GM19324 (cell line): ENCODE measurements around the gene KMT5B.

ENCODE experiments used
- ATAC-seq: cut with Tn5 transposase; IDR thresholded peaks from one replicate; pipeline ENCODE4 v1.9.1; 2021; ENCODE audit warnings: mild to moderate bottlenecking, moderate library complexity; ENCODE audit not compliant: unreplicated experiment, low FRiP score

The KMT5B gene

DNA sequence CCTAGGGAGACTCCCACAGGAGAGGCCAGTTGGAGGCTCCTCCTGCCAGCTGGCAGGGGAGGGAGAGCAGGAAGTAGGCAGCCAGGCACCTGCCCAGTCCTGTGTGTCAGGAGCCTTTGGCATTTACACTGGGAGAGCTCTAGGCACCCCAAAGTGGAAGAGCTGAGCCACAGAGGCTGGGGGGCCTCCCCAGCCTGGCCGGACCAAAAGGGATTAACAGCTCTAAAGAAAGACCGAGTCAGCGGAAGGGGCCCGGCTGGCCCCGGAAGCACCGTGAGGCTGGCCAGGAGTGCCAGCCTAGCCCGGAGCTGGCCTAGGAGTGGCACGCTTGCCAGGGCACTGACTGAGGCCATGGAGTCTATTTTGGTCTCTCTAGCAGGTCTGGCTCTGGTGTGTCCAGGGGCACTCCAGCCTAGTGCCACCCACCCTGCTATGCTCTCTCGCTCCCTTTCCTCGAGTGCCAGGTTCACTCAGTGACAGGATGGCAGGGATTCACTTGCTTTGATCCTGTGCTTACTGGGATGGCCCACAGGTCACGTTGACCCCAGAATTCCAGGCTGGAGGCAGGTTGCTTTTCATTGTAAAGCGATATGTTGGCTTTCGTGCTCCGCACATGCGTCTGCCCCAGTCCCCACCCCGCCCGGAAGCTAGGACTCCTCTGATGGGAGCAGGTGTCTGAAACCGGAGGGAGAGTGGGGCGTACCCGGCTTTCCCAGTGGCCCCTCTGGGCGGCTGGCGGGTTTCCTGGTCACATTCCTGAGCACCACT lies 3.3 kb upstream of the KMT5B start:
- ATAC-seq, result no peak

DNA sequence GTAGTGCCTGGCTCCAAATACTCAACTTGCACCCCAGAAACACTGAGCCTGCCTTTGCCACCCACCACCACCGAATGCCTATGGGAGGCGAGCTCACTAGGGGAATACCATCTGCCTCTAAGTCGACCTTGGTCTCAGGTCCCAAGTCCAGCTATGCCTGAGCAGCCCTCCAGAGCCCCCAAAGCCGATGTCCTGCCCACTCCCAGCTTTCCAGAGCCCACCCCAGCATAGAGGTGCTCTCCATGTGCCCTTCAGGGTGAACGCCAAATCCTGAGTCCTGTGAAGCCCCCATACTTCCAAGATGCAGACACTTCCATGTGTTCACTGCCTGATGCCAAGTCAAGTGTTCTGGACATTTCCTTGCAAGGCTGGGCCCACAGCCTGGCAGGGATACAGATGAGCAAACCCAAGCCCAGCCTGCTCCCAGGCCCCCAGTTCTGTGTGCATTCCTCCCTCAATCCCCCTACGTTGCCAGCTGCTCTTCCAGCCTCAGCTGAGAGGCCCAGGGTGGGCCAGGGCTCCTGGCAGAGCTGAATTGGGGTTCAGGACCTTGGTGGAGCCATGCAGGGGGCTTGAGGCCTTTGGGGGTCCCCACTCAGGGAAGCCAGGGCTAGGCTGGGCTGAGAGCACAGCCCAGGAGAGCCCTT lies 2.6 kb upstream of the KMT5B start:
- ATAC-seq, result no peak

DNA sequence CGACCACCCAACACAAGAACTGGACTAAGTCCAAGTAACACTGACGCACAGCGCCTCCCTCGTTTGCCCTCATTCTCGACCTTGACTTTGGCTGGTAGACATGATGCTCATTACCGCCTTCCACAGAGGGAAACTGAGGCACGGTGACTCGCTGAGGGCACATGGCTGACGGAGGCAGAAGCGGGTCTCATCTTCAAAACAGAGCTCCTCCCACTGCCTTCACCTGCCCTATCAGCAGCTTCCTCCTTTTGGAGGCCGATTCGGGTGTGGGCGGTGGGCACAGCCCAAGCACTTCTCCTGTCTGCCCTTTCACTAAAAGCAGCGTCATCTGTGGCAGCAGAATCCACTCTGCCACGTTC lies 2.0 kb upstream of the KMT5B start:
- ATAC-seq, result no peak

DNA sequence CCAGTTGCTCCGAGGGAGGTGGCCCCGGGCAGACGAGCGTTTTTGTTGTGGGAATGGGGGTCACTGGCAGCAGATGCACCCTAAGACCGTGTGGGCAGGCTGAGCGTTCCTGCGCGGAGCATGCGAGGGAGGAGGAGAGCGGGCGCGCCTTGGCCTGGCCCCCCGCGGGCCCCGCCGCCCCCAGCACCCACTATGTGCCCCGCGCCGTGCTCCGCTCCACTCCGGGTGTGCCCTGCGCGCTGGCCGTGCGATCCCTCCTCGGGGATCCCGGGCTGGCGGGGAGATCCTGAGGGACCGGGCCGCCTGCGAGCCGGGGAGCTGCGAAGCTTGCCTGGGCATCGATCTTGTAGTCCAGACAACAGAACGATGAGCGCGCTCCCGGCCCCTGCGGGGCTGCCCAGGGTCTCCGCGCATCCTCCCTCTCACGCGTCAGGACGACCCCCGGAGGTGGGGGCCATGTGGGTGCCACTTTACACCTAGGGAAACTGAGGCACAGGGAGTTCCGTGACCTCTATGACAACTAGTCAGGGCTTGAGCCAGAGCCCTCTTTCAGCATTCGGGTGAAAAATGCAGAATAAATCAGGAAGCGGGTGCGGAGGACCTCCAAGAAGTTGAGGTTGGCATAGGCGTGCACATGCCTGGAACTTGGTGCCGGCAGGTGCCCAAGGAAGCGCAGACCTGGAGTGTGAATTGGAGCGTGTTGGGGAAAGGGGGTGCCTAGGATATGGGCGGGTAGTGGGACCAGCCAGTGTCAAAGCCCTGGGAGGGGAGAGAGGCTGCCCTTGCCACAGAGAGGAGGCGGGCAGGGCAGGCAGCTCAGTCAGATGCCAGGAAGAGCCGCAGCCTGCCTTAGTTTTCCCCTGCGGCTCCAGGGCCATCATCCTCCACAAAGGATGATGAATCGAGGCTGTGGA lies 1.3 kb upstream of the KMT5B start:
- ATAC-seq, result no peak

DNA sequence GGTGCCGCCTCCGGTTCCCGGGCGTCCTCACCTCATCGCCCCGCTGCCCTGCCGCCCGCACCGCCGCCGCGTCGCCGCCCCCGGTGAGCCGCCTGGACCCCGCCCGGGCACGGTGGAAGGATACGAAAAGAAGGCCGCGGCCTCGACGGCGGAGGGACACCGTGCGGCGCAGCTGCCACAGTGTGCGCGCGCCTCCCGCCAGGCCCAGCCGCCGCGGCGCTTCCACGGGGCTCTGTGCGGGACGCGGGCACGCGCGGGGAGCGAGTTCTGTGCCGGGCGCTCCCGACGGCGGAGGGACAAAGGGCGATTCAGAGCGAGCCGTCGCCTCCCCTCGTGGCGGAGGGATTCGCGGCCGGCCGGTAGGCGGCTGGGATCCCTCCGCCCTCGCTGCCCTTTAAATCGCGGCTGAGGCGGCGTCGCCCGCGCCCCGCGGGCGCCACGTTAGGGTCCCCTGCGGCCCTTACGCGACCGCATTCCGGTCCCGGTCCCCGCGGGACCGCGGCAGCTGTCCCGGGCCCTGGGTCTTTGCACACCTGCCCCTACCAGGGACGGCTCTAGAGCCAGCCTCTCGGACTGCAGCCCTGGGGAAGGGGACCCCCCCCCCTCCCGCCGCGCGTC lies 568 bp upstream of the KMT5B start:
- ATAC-seq, result peak; percentile 56

DNA sequence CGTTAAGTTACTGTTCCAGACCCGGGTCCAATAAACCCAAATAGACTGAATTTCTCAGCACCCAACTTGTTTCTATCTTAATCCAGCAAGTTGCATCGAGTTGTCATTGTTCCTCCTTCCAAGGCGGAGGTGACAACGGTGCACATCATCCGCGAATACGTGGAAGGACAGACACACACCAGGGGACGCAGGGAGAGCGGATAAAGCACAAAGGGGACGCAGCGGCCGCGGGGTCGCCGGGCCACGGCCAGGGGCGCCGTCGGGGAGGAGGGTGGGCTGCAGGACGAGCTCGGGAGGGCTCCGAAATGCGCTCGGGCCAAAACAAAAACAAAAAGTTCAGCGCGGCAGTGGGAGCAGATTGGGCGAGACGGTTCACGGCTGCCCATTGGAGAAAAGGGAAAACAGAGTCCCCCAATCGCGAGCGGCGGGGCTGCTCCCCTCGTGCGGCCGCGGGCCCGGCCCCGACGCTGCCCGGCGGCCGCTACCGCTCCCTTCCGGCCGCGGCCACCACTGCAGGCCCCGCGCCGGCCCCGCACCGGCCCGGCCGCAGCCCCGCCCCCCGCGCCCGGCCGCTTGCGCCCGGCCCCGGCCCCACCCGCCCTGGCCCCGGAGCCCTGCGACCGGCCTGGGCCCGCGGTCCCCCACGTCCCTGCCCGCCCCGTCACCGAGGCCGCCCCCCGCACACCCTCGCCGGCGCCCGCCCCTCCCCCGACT lies 518 bp downstream of the KMT5B start:
- ATAC-seq, result peak; percentile 50

DNA sequence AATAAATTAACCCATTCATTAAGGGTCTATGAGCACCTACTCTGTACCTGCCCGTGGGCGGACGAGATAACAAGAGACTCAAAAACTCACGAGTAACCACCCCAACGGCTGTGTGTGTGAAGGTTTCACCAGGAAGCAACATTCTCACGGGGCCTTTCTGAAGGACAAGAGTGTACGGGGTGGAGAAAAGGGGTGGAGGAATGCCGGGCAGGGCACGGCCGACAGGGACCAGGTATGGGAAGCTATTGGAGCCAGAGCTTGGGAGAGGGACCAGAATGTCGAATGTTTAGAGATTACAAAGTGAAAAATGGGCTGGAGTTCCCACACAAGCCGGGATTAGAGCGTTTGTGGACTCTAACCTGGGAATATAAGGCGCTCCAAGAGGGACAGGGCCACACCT lies 1.6 kb downstream of the KMT5B start:
- no peak for ATAC-seq

DNA sequence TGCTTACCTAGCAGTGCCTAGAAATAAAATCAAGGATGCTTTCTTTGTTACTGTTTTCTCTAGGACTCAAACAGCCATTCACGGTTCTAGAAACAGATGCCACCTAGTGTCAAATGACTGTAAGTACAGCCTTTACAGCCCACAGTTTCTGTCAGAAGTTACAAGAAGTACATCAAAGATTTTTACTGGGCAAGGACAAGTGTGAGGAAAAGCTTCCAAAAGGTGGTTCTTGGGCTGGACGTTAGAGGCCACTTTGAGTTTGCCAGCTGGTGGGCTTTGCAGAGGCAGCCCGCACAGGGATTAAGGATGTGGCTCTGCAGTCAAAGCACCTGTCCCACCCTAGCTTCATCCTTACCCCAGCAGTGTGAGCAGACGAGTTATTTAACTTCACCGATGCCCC lies 6.9 kb downstream of the KMT5B start:
- ATAC-seq, result no peak

DNA sequence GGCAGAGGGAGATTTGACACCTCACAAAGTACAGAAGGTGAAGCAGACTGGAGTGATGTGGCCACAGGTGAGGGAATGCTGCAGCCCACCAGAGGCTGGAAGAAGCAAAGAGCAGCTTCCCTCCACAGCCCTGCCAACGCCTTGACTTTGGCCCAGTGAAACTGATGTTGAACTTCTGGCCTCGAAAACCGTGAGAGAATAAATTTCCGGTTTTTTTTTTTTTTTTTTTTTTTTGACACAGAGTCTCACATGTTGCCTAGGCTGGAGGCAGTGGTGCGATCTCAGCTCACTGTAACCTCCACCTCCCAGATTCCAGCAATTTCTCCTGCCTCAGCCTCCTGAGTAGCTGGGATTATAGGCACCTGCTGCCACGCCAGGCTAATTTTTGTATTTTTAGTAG lies 8.7 kb downstream of the KMT5B start:
- ATAC-seq, result no peak

DNA sequence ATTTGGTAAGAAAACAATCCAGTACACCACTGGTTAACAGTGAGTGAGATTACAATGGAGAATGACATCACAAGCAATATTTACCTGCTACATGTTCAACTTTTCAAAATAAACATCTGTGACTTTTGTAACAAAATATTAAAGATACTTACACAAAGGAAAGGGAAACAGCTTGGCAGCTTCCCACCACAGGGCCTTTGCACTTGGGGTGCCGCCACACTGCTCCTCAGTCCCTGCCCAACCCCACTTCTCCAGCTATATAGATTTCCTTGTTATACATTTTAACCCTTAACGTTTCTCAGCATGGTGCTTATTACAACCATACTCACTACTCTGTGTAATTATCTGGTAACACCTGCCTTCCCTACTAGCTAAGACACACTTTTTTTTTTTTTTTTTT lies 10.9 kb downstream of the KMT5B start:
- no peak for ATAC-seq

DNA sequence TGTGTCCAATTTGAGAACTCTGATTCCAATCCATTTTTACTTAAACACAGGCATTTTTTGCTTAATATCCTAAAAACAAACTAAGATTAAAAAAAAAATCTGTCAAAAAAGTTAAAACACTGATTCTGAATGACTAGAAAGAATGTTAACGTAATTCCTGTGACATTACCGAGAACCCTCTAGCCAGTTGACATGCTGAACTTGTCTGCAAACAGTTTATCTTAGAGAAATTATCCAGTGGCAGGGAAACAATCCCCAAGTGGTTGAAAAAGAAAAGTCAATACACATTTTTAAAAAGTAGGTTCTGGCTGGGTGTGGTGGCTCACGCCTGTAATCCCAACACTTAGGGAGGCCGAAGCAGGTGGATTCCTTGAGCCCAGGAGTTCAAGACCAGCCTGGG lies 11.6 kb downstream of the KMT5B start:
- ATAC-seq, result no peak

DNA sequence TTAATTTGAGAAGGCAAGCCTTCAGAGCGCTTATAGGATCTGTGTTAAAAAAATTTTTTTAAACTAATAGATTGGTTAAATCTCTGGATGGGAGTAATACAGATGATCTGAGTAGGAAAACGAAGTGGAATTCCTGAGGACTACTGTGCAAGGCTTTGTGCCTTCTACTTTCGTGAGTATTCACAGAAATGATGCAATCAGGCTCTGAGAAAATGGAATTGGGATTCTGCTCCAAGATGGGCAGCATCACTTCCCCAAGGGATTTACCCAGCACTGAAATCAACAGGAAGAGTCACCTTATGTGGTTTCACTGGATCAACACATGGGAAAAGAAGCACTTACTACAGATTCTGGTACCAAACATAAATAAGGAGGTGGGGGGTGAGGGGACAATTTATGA lies 12.5 kb downstream of the KMT5B start:
- ATAC-seq, result no peak

DNA sequence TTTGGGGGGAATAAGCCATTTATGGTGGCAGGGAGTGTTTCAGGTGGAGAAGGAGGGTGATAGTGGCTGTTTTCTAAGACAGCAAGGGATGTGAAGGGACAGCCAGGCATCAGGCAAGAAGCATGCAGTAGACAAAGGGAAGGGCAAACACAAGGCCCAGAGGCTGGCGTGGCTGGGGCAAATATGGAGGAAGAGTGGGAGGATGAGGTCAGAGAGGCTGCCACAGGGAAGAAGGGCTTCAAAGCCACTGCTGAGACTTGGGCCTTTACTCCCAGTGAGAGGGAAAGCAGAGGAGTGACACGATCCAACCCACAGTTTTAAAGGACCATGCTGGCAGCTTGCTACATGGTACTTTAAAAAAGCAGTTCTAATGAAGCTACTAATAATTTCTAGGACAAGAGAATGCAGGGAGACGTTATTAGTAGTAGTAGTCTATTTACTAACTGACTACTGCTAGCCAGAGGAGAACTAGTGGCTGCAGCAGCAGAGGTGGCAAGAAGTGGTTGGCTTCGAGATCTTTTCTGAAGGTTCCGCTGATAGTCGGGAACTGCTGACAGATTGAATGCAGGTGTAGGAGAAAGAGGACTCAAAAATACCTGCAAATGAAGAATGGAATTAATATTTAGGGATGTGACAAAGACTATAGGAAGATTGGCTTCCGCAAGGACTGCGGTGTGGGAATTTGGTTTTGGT lies 13.7 kb downstream of the KMT5B start:
- no peak for ATAC-seq

DNA sequence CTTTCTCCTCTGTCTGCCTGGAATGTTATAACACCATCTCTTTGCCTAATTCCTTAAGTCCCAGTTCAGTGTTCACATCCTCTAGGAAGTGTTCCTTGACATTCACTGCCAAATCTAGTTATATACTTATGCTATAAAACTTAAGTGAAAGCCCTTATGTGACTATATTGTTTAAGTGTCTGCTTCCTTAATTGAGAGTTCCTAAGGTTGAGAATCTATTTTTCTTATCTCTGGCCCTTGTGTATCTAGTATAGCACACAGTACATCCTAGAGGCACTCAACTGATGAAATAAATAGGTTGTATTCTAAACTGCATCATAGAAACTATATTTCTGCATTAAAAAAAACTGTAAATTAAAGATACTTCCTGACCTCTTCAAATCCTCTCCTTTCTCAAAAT lies 16.9 kb downstream of the KMT5B start:
- no peak for ATAC-seq

DNA sequence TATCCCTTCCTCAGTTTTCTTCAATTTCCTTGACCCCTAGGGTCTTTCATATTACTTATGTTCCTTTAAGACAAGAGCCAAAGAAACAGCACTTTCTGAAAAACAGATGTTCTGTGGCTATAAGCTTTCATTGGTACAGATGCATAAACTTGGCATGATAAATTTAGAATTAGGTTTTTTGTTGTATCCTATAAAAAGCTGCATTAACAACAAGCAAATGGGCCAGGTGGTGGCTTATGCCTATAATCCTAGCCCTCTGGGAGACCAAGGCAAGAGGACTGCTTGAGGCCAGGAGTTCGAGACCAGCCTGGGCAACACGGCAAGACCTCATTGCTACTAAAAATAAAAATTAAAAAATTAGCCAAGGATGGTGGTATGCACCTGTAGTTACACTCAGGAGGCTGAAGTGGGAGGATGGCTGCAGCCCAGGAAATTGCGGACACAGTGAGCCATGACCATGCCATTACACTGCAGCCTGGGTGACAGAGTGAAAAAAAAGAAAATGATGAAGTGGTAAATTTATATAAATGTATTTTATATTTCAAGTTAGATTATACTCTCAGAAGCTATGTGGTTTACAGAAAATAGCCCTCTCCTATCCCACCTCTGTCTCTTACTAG lies 18.3 kb downstream of the KMT5B start:
- no peak for ATAC-seq

DNA sequence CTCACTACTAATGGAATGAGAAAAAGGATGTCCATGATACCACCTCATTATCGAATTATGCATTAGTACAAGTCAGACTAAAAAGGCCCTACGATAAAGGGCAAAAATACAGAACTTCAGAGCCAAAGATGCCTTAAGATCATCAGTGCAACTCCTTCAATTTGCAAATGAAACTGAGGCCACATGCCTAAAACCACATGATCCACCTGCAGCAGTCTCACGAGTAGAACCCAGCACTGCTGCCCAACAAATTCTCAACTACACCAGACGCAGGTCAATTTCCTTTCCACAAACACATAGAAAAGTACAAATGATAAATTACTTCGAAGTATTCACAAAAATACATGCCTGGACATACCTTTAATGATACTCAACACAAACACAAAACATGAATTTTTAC lies 20.1 kb downstream of the KMT5B start:
- ATAC-seq, result no peak

DNA sequence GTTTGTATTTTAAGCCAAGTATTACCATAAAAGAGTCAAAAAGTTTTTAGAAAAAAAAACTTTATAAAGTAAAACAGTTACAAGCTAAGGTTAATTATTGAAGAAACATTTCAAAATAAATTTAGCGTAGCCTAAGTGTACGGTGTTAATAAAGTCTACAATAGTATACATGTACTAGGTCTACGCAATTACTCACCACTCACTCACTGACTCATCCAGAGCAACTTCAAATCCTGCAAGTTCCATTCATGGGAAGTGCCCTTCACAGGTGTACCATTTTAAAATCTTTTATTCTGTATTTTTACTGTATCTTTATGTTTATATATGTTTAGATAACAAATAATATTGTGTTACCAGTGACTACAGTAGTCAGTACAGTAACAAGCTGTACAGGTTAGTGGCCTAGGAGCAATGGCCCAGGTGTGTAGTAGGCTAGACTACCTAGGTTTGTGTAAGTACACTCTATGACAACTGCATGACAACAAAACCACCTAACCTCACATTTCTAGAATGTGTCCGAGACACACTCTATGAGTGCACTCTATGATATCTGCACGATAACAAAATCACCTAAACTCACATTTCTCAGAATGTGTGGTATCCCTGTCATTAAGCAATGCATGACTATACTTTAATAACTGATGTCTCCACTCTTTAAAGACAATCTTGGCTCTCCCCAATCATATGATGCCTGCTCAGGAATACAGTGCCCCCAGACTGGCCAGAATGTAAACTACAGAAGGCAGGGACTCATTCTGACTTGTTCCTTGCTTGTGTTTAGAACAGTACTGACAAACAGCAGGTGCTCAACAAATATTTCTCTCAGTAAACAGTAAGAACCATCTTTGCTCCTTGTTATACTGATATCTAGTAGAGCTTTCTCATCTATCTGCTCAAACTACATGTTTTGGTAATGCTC lies 21.2 kb downstream of the KMT5B start:
- no peak for ATAC-seq

DNA sequence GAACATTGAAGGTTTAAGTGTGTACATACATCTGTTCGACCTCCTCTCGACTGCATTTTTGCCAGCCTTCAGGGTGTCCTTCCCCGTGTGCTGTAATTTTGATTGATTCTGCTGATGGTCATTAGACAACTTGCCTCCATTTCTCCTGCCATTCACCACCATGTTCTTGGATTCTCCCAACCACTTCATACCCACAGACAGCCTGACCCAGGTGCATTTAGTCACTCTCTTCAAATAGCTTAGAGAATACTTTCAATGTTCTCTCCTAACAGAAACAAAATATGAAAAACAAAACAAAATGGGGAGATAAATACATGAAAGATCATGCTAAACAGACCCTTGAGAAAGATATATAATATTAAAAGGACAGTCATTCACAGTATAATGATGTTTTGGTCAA lies 23.2 kb downstream of the KMT5B start:
- ATAC-seq, result no peak
